Bronchial epithelial cell (primary cell): ENCODE measurements around the gene TMEM132C. TPM values are rescaled to one million over a fixed set of nuclear protein-coding genes. Genes with fewer than 3 reads are reported as not detected.

Experiments used
- DNase-seq: peaks from one replicate; pipeline ENCODE4 v3.0.0-alpha.2; 2010; ENCODE audit warnings: low read depth
- FAIRE-seq: peaks from 2 replicates; lab custom pipeline; 2011; peaks lifted over from hg19 to GRCh38; lab: Jason Lieb, UNC
- H3K27me3 ChIP-seq: 2 replicates; pipeline ENCODE4 v1.5.1; 2011; ENCODE audit warnings: low read length; ENCODE audit not compliant: control insufficient read depth, insufficient read depth
- H3K36me3 ChIP-seq: 2 replicates; pipeline ENCODE4 v1.5.1; 2011; ENCODE audit warnings: low read length; ENCODE audit not compliant: control insufficient read depth, insufficient read depth
- H3K4me3 ChIP-seq: 2 replicates; pipeline ENCODE4 v1.5.1; 2011; ENCODE audit warnings: mild to moderate bottlenecking, low read depth, low read length, control low read depth
- CTCF ChIP-seq: IDR thresholded peaks from 2 replicates; pipeline ENCODE4 v1.5.1; 2011; ENCODE audit warnings: mild to moderate bottlenecking, moderate library complexity, low read length, control low read depth, inconsistent platforms; ENCODE audit not compliant: insufficient read depth, severe bottlenecking
- total RNA-seq: library from RNA; depleted of rRNA; stranded (reverse); fragments of >200 nt; gene quantifications from 2 replicates; pipeline ENCODE4 v1.2.1, GENCODE V29; 2014

The TMEM132C gene
- total RNA-seq, 1 donor from 2014 or later, result not detected

DNA sequence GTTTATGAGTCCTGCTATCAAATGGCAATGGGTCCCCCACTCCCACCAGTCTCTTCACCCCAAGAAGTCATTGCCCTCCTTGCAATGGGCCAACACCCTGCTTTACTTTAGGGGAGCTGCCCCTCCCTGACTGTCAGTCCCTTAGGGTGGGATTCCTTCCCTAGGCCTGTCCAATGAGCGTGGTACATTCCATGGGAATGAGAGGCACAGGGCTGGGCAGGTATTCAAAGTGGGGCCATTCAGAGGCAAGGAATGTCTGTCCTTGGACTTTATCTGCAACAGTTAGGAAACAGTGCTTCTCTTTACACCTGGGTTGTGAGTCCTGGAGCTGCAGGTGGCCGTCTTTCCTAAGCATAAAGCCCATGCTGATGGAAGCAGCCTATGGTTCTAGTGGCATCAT is 40.8 kb downstream of the TMEM132C start:
- FAIRE-seq (no peak), DNase-seq (no peak)
- Histone ChIP-seq H3K4me3 (no peak overlapping the region), H3K36me3 (no peaks in the 10 kb centered on the region), H3K27me3 (no peaks in the 10 kb centered on the region)
- no peak for TF ChIP-seq CTCF

GRCh38 chr12:128312661-128313060 is 45.7 kb downstream of the TMEM132C start:
- H3K27me3 ChIP-seq, result no peaks in the 10 kb centered on the region
- H3K4me3 ChIP-seq, result no peak overlapping the region
- FAIRE-seq (no peak), DNase-seq (no peak)
- TF ChIP-seq CTCF, result no peak
- H3K36me3 ChIP-seq, result no peaks in the 10 kb centered on the region

- DNase-seq (no peak), FAIRE-seq (no peak)
- H3K4me3 ChIP-seq, result no peak overlapping the region
- no peaks in the 10 kb centered on the region for H3K27me3 ChIP-seq
- H3K36me3 ChIP-seq, result no peaks in the 10 kb centered on the region
- no peak for TF ChIP-seq CTCF
These were observed 47.0 kb downstream of the TMEM132C start for GRCh38 chr12:128313931-128314330.

GRCh38 chr12:128314611-128315010 is 47.6 kb downstream of the TMEM132C start:
- no peak for TF ChIP-seq CTCF
- FAIRE-seq (no peak), DNase-seq (no peak)
- no peak overlapping the region for H3K4me3 ChIP-seq
- H3K27me3 ChIP-seq, result no peaks in the 10 kb centered on the region
- no peaks in the 10 kb centered on the region for H3K36me3 ChIP-seq

- Histone ChIP-seq H3K36me3 (no peaks in the 10 kb centered on the region), H3K4me3 (no peak overlapping the region), H3K27me3 (no peaks in the 10 kb centered on the region)
- TF ChIP-seq CTCF, result no peak
- DNase-seq, result no peak
- no peak for FAIRE-seq
These were observed 49.1 kb downstream of the TMEM132C start for GRCh38 chr12:128316078-128316477.

GRCh38 chr12:128316973-128317526 is 50.1 kb downstream of the TMEM132C start:
- no peak overlapping the region for H3K4me3 ChIP-seq
- no peak for DNase-seq
- no peaks in the 10 kb centered on the region for H3K36me3 ChIP-seq
- no peaks in the 10 kb centered on the region for H3K27me3 ChIP-seq
- no peak for TF ChIP-seq CTCF
- FAIRE-seq, result no peak
